Kidney epithelial cell (primary cell): ENCODE results near the gene NOSIP. TPM values are rescaled to one million over a fixed set of nuclear protein-coding genes. Genes with fewer than 3 reads are reported as not detected.

Experiments
- DNase-seq: peaks from one replicate; pipeline ENCODE4 v3.0.0-alpha.2; 2010; ENCODE audit warnings: low read depth
- H3K27me3 ChIP-seq: 2 replicates; pipeline ENCODE4 v1.6.0; 2011; ENCODE audit warnings: low read length; ENCODE audit not compliant: control insufficient read depth, insufficient read depth
- H3K36me3 ChIP-seq: 2 replicates; pipeline ENCODE4 v1.5.1; 2011; ENCODE audit warnings: low read length; ENCODE audit not compliant: control insufficient read depth, insufficient read depth
- H3K4me3 ChIP-seq: 2 replicates; pipeline ENCODE4 v1.5.1; 2011; ENCODE audit warnings: low read depth, mild to moderate bottlenecking, control low read depth, low read length
- total RNA-seq: library from RNA; depleted of rRNA; stranded (reverse); fragments of >200 nt; gene quantifications from 2 replicates; pipeline ENCODE4 v1.2.3, GENCODE V29; 2015
- TF ChIP-seq, protein P1 (sequence below): IDR thresholded peaks from 2 replicates; pipeline ENCODE4 v1.5.1; 2011; ENCODE audit warnings: mild to moderate bottlenecking, moderate library complexity, low read length, control low read depth, inconsistent platforms; ENCODE audit not compliant: insufficient read depth, poor library complexity, severe bottlenecking

Gene NOSIP
- total RNA-seq, 1 donor from 2014 or later = 91.4 TPM

DNA sequence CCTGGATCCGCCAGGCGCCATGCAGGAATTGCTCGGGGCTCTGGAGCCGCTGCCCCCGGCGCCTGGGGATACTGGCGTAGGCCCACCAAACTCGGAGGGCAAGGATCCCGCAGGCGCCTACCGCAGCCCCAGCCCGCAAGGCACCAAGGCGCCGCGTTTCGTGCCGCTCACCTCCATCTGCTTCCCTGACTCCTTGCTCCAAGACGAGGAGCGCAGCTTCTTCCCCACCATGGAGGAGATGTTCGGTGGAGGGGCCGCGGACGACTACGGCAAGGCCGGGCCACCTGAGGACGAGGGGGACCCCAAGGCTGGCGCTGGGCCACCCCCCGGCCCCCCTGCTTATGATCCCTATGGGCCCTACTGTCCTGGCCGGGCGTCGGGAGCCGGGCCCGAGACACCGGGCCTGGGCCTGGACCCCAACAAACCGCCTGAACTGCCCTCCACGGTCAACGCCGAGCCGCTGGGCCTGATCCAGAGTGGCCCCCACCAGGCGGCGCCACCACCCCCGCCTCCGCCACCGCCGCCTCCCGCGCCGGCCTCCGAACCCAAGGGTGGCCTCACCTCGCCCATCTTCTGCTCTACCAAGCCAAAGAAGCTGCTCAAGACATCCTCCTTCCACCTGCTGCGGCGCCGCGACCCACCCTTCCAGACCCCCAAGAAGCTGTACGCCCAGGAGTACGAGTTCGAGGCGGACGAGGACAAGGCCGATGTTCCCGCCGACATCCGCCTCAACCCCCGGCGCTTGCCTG lies 16.8 kb upstream of the NOSIP start:
- TF ChIP-seq, protein P1, sequence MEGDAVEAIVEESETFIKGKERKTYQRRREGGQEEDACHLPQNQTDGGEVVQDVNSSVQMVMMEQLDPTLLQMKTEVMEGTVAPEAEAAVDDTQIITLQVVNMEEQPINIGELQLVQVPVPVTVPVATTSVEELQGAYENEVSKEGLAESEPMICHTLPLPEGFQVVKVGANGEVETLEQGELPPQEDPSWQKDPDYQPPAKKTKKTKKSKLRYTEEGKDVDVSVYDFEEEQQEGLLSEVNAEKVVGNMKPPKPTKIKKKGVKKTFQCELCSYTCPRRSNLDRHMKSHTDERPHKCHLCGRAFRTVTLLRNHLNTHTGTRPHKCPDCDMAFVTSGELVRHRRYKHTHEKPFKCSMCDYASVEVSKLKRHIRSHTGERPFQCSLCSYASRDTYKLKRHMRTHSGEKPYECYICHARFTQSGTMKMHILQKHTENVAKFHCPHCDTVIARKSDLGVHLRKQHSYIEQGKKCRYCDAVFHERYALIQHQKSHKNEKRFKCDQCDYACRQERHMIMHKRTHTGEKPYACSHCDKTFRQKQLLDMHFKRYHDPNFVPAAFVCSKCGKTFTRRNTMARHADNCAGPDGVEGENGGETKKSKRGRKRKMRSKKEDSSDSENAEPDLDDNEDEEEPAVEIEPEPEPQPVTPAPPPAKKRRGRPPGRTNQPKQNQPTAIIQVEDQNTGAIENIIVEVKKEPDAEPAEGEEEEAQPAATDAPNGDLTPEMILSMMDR = no peak
- H3K4me3 ChIP-seq = no peak overlapping the region
- no peak for DNase-seq
- H3K36me3 ChIP-seq = peaks cover 5% of the 10 kb centered on the region
- no peaks in the 10 kb centered on the region for H3K27me3 ChIP-seq

DNA sequence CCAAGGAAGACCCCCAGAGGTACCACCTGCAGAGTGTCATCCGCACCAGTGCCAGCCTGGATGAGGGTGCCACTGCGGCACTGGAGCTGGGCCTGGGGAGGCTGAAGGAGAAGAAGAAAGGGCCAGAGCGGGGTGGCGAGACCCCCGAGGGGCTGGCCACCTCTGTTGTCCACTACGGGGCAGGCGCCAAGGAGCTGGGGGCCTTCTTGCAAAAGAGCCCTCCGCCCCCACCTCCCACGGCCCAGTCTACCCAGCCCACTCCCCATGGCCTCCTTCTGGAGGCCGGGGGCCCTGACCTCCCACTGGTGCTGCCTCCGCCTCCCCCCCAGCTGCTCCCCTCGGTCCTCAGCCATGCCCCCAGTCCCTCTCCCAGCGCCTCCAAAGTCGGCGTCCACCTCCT lies 16.1 kb upstream of the NOSIP start:
- H3K4me3 ChIP-seq = no peak overlapping the region

DNA sequence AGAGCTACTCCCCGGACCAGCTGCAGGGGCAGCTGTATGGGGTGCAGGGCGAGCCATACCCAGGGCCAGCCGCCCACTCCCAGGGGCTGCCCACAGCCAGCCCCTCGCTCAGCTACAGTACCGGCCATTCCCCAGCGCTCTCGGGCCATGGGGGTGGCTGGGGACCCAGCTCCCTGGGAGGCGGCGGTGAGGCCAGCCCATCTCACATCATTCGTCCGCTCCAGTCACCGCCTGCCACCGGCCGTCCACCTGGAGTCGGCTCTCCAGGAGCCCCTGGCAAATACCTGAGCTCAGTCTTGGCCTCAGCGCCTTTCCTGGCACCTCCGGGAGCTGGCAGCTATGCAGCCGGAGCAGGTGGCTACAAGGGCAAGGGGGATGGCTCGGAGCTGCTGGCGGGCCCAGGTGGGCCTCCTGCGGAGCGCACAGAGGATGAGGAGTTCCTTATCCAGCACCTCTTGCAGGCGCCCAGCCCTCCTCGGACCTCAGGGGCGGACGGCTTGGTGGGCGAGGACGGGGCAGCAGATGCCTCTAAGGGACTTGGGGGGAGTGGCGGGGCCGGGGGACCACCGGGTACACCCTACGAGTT lies 15.6 kb upstream of the NOSIP start:
- Histone ChIP-seq H3K4me3 (no peak overlapping the region), H3K27me3 (no peaks in the 10 kb centered on the region), H3K36me3 (peaks cover 5% of the 10 kb centered on the region)
- TF ChIP-seq, protein P1 = no peak
- DNase-seq = no peak

More for the DNA sequence above, 16.1 kb upstream of the NOSIP start:
- no peak for DNase-seq
- peaks cover 5% of the 10 kb centered on the region for H3K36me3 ChIP-seq
- TF ChIP-seq, protein P1 = no peak
- H3K27me3 ChIP-seq = no peaks in the 10 kb centered on the region

DNA sequence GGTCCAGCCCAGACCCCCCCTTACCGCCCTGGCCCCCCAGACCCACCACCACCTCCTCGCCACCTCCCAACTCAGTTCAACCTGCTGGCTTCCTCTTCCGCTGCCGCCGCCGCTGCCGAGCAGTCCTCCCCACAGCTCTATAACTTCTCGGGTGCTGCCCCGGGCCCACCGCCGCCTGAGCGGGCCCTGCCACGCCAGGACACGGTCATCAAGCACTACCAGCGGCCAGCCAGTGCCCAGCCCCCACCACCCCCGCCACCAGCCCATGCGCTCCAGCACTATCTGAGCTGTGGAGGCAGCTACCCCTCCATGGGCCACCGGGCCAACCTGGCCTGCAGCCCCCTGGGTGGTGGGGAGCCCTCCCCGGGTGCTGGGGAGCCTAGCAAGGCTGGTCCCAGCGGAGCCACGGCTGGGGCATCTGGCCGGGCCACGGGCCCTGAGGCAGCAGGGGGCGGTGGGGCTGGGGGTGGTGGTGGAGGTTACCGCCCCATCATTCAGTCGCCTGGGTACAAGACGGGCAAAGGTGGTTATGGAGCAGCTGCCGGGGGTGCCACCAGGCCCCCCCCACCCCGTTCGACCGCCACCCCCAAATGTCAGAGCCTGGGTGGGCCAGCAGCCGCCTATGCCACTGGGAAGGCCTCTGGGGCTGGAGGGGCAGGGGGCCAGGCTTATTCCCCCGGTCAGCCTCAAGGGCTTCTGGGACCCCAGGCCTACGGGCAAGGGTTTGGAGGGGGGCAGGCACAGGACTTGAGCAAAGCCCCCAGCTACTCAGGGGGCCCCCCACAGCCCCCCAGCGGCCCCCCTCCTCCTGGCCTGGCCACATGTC lies 14.8 kb upstream of the NOSIP start:
- Histone ChIP-seq H3K4me3 (no peak overlapping the region), H3K27me3 (no peaks in the 10 kb centered on the region), H3K36me3 (peaks cover 5% of the 10 kb centered on the region)
- TF ChIP-seq, protein P1 = no peak
- DNase-seq = no peak

DNA sequence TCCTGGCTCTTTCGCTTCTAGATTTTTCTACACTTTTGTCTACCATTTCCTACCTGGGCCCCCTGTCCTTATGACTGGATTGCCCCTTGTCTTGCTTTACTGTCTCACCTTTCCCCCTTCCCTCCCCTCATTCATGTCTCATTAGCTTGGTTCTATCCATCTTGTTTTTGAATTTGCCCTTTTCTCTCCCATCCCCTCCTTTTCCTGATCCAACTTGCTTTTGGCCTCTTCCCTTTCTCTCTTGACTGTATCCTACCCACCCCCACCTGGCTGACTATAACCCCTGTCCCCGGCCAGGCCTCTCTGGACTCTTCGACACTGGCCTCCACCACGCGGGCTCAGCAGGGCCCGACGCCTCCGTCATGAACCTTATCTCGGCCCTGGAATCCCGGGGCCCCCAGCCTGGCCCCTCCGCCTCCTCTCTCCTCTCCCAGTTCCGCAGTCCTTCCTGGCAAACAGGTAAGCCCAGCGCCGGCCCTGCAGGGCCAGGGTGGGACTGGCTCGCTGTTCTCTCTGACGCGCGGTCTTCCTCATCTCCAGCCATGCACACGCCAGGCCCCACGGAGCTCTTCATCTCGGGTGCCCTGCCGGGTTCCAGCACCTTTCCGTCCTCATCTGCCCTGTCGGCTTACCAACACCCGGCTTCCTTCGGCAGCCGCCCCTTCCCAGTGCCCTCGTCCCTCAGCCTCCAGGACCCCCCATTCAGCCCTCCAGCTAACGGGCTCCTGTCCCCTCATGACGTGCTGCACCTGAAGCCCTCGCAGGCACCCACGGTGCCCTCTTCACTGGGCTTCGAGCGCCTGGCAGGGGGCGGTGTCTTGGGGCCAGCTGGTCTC lies 14.0 kb upstream of the NOSIP start:
- peaks cover 3% of the 10 kb centered on the region for H3K36me3 ChIP-seq
- no peaks in the 10 kb centered on the region for H3K27me3 ChIP-seq
- no peak for DNase-seq
- TF ChIP-seq, protein P1 = no peak
- no peak overlapping the region for H3K4me3 ChIP-seq
